Stromal cell of bone marrow (primary cell): Measurements from ENCODE around the gene NAALADL2.
"Not testable (repeated sequence)": the region's sequence is repeated elsewhere in the genome, so short reads cannot be mapped to it uniquely, and the experiment has no call there.

Source experiments
- DNase-seq: peaks from one replicate; pipeline ENCODE4 v3.0.0-alpha.2; 2012; ENCODE audit warnings: low read depth

The NAALADL2 gene

DNA sequence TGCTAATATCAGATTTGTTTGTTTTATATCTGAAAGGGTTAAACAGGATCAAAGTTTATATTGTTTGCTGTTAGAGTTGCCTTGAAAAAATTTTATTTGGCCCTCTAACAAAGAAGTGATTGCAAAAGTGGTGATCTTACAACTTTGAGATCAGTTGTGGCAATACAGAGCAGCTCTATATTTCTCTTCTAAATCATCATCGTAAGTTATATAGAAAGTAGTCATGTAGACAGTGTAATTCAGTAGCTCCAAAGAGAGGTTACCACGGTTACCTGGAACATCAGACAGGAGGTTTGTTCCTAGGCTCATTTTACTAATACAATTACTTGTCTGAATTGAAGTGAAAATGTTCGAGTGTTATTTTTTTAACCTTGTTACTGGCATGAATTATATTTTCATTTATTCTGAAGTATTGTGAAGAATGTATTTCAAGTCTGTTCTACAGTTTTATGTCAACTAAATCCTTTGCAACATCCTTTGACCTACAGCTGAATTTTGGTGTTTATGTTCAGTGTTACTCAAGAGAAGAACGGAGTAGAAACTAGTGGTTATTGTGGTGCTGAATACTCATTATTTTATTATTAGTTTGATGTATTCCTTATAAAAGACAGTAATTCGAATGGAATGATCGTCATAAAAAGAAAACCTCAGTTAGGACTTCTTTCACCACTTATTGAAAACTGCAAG is 214.2 kb downstream of the NAALADL2 start:
- no peak for DNase-seq

DNA sequence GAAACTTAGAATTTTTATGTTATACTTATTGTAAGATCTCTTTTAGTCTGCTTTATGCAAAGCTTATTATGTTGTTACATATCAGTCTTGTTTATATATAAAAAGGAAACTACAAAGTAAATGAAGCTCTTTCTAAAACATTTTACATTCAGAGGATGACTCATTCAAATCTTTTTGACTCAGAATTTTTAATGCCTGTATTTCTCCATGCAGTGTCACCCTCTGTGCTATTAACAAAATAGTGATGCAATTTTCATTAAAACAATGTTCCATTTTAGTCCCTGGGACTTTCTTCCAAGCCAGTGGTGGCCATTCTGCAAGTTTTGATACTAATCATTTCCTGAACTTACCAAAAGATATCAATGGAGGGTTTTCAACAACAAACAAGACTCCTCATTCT is 216.1 kb downstream of the NAALADL2 start:
- DNase-seq = no peak

DNA sequence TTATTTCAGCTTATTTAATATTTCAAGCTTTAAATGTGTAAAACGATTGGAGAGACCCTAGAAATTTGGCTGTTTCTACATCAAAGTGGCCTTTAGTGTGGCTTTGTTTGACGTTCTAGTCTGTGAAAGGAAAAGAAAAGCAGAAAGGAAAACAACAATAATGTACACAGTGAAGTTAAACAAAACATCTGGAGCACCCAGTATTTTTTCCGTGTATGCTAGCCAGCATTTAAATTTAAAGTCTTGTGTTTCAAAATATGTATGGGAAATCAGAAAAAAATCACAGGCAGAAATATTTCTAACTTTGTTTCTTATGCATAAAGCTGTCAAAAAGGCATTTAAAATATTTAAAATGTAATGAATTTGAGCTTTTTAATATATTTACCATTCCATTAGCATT is 218.1 kb downstream of the NAALADL2 start:
- no peak for DNase-seq

DNA sequence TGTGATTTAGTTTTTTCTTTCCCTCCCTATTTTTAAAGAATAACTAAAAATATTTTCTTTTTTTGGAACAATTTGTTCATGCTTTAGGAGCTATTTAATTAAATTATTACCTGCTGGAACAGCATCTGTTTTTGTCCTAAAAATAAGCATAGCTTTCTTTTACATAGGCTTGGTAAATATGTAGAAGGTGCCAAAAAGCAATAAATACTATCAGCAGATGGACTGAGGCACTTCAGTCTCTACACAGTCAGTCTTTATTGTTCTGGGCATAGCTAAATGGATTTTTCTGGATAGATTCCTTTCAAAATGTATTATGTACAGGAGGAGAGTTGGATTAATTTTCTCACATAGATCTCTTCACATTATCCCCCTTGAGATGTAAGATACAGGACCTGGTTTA is 223.5 kb downstream of the NAALADL2 start:
- DNase-seq = no peak

GRCh38 chr3:175087128-175087527 is 228.0 kb downstream of the NAALADL2 start:
- not testable (repeated sequence) for DNase-seq

DNA sequence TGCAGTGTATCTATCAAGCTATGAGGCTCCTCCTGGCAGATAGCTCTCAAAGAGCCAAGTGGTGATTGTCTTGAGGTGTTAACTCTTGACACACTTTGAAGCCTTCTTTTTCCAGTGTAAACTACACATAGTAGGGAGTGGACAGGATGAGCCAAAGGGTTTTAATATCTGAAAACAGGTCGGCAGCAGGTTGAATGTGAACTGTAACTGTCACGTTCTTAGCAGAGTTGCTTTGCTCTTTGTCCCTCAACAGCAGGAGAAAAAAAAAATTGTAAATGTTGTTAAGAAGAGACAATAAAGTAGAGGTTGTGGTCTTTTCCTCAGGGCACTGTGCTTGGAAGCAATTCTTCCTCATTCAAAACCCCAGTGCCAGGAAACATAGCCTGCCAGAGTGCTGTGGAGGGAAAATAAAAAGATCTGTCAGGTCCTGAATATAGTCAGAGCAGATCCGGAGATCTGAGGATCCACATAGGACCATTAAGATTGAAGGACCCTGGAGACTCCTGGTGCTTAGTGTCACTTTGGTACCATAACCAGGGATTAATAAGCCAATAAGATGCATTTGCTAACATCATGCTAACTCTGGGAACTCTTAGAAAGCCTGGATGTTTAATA is 229.7 kb downstream of the NAALADL2 start:
- no peak for DNase-seq

GRCh38 chr3:175091426-175092114 is 232.4 kb downstream of the NAALADL2 start:
- no peak for DNase-seq

DNA sequence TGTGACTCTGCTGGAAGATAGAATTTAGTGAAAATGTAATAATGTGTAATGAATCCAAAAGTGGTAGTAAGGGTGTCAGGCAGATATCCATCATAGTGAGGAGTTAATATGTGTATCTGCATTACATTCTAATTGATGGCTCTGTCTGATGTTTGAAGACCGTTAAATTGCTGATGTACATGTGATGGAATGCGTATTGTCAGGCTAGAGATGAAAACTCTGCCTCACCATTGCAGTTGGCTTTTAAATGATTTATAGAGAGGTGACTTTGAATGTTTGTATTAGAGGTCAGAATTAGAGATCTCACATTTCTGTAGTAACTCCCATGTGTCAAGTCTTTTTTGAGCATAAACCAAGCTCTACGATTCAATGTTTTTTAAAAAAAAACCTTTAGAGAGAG is 234.6 kb downstream of the NAALADL2 start:
- DNase-seq = no peak

- no peak for DNase-seq
Measured at GRCh38 chr3:175094344-175094743, 235.2 kb downstream of the NAALADL2 start.

GRCh38 chr3:175098644-175099043 is 239.5 kb downstream of the NAALADL2 start:
- DNase-seq = no peak

DNA sequence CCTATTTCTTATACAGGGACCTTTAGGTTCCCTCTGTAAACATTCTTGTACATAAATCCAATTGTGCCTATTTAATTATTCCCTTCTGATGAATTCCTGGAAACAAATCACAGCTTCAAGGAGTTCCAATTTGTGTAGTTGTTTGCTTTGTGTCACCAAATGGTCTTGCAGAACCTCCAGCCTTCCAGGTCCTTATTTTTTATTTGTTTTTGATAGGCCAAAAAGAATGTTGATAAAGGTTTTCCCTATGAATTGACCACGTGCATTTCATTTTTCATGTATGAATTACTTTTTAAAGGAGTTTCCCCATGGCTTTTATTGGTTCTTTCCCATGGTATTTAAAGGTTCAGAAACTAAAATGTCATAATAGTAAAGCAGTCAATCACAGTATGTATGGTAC is 243.0 kb downstream of the NAALADL2 start:
- no peak for DNase-seq

GRCh38 chr3:175103298-175103697 is 244.2 kb downstream of the NAALADL2 start:
- DNase-seq = no peak

DNA sequence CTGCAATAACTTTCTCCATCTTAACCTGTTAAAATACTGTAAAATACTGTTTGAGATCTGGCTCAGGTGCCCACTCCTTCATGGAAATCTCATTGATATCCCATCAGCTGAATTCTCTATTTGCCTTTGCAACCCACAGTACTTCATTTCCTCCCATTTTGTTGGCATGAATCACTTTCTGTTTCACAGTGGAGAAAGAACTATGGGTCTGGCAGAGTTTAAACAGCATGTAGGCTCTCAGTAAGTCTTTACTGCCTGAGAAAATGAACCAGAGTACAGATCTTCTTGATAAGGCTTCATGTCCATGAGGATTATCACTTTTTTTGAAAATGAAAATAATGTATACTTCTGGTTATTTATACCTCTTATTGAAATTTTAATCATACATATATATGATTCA is 245.9 kb downstream of the NAALADL2 start:
- DNase-seq = no peak

- no peak for DNase-seq
Measured at GRCh38 chr3:175107231-175107630, 248.1 kb downstream of the NAALADL2 start.

DNA sequence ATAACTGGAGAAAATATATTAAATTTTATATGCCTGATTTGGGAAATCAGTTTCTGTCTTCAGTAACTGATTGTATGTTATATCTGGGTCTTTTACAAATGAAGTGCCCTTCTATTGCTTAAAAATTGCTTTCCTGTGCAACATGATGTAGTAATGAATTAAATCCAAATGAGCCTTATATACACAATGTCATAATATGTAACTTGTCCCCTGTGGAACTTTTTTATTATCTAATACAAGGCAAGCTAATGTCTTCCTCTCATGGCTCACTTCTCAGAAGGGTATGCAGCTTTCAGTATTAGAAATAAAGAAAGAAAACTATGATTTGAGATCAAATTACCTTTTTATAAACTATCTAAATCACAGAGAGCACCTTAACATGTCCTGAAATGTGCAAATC is 248.9 kb downstream of the NAALADL2 start:
- no peak for DNase-seq

- no peak for DNase-seq
Measured at GRCh38 chr3:175108613-175109151, 249.5 kb downstream of the NAALADL2 start.

- DNase-seq = peak; percentile 20
Measured at GRCh38 chr3:175111036-175111435, 251.9 kb downstream of the NAALADL2 start.

DNA sequence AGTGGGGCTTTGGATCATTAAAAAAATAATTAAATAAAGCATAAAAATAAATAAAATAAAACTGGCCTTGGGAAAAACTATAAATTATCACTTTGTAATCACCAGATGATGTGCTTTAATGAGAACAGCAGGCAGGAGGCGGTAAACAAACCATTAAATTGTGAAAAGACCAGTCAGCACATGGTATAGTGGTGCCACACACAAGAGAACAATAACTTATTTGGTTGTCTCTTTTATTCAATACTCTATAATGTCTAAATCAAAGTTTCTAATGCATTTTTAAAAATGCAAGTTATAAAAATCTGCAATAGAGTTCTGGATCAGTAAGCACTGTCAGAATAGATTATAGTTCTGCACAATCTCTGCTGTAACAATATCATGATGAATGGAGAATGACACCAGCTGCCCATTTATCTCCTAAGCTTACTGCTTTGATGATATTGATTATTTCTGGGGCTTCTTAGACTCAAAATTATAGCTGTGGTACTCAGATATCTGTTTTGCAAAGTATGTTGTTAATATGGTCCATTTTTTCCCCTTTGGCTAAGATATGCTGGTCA is 259.3 kb downstream of the NAALADL2 start:
- DNase-seq = no peak

DNA sequence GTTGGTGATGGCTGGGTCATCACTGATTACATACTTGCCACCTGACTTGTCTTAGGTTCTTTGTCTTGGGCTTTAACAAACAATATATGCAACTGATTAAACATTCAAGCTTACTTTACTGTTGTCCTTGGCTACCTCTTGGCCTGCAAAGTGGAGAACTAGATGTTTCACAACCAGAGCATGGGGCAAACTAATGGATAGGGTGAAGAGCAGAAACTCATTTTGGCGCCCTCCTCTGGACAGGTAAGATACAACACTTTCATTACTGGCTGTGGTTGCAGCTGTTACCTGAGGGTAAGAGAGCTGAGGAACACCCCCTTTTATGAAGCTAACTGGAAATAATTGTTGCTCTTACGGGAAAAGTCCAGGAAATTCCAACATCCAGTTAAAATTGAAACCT is 262.1 kb downstream of the NAALADL2 start:
- no peak for DNase-seq

GRCh38 chr3:175127075-175127662 is 268.0 kb downstream of the NAALADL2 start:
- no peak for DNase-seq

- no peak for DNase-seq
Measured at GRCh38 chr3:175129126-175129525, 270.0 kb downstream of the NAALADL2 start.

DNA sequence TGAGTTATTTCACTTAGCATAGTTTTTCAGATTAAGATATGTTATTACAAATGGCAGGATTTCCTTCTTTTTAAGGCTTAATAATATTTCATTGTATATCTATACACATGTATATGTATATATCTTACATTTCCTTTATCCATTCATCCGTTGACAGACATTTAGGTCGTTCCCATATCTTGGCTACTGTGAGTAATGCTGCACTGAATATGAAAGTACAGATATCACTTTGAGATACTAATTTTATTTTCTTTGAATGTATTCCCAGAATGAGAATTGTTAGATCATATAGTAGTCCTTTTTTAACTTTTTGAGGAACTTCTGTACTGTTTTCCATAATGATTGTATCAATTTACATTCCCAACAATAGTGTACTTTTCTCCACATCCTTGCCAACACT is 270.4 kb downstream of the NAALADL2 start:
- no peak for DNase-seq
